IMR-90 (cell line): ENCODE data around the gene NAPA.

Experiments
- CEBPB ChIP-seq: IDR thresholded peaks from 2 replicates; pipeline ENCODE4 v1.6.1; 2012; ENCODE audit warnings: low read depth, low read length, improper control_type of control experiment
- CTCF ChIP-seq: conservative IDR thresholded peaks from 2 replicates; pipeline ENCODE4 v1.5.1; 2012; ENCODE audit warnings: mild to moderate bottlenecking, low read depth, low read length, improper control_type of control experiment
- ELK1 ChIP-seq: fragments of 150-350 bp; IDR thresholded peaks from 2 replicates; pipeline ENCODE4 v1.6.1; 2016; ENCODE audit warnings: low read depth, mild to moderate bottlenecking, low read length, moderate library complexity, borderline replicate concordance
- FOS ChIP-seq: fragments of 150-350 bp; IDR thresholded peaks from 2 replicates; pipeline ENCODE4 v1.6.1; 2016; ENCODE audit warnings: low read depth, low read length
- MAFK ChIP-seq: IDR thresholded peaks from 2 replicates; pipeline ENCODE4 v1.6.1; 2012; ENCODE audit warnings: low read depth, low read length, improper control_type of control experiment
- MAZ ChIP-seq: IDR thresholded peaks from 2 replicates; pipeline ENCODE4 v1.6.1; 2012; ENCODE audit warnings: low read depth, mild to moderate bottlenecking, low read length, improper control_type of control experiment, moderate library complexity, borderline replicate concordance
- MXI1 ChIP-seq: IDR thresholded peaks from 2 replicates; pipeline ENCODE4 v1.6.1; 2012; ENCODE audit warnings: low read depth, mild to moderate bottlenecking, low read length, moderate library complexity, borderline replicate concordance
- POLR2A ChIP-seq: IDR thresholded peaks from 2 replicates; pipeline ENCODE4 v1.6.1; 2012; ENCODE audit warnings: mild to moderate bottlenecking, low read depth, low read length
- RAD21 ChIP-seq: IDR thresholded peaks from 2 replicates; pipeline ENCODE4 v1.6.1; 2012; ENCODE audit warnings: low read length, improper control_type of control experiment
- RCOR1 ChIP-seq: IDR thresholded peaks from 2 replicates; pipeline ENCODE4 v1.6.1; 2012; ENCODE audit warnings: mild to moderate bottlenecking, low read length, improper control_type of control experiment; ENCODE audit not compliant: insufficient replicate concordance
- RFX5 ChIP-seq: IDR thresholded peaks from 2 replicates; pipeline ENCODE4 v1.8.0; 2012; ENCODE audit warnings: low read depth, mild to moderate bottlenecking, low read length, moderate library complexity
- SMC3 ChIP-seq: fragments of 150-350 bp; IDR thresholded peaks from 2 replicates; pipeline ENCODE4 v1.6.1; 2016; ENCODE audit warnings: low read depth, mild to moderate bottlenecking, antibody characterized with exemption, low read length, moderate library complexity
- TF ChIP-seq, protein P1 (sequence below): fragments of 150-350 bp; IDR thresholded peaks from 2 replicates; pipeline ENCODE4 v1.6.1; 2017; ENCODE audit warnings: mild to moderate bottlenecking, antibody characterized with exemption, low read length, low read depth

DNA sequence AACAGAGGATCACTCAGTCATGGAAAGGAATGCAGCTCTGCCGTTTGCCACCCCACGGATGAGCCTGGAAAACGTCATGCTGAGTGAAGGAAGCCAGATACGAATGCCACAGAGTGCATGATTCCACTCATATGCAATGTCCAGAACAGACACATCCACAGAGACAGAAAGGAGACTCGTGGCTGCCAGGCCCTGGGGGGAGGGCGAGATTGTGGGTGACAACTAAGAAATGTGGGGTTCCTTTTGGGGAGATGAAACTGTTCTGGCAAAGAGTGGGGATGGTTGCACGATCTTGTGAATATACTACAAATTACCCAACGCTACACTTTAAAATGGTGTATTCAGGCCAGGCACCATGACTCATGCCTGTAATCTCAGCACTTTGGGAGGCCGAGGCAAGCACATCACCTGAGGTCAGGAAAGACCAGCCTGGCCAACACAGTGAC lies 27.2 kb upstream of the NAPA start:
- TF ChIP-seq POLR2A (no peak), CTCF (no peak), RAD21 (no peak), MAZ (no peak), RFX5 (no peak), FOS (no peak), MXI1 (no peak), ELK1 (no peak), CEBPB (no peak), MAFK (no peak), RCOR1 (no peak), SMC3 (no peak)
- TF ChIP-seq, protein P1, sequence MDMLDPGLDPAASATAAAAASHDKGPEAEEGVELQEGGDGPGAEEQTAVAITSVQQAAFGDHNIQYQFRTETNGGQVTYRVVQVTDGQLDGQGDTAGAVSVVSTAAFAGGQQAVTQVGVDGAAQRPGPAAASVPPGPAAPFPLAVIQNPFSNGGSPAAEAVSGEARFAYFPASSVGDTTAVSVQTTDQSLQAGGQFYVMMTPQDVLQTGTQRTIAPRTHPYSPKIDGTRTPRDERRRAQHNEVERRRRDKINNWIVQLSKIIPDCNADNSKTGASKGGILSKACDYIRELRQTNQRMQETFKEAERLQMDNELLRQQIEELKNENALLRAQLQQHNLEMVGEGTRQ = no peak
